SK-N-SH (cell line): ENCODE measurements around the gene HSPB9. TPM values are rescaled to one million over a fixed set of nuclear protein-coding genes. Genes with fewer than 3 reads are reported as not detected.

Experiments
- CTCF ChIA-PET: fragments of 300-600, 350-600 bp; formaldehyde crosslinking; extraction: SDS; loops from one replicate; lab custom pipeline; 2021; lab: Yijun Ruan, JAX
- POLR2A ChIA-PET: fragments of 350-600 bp; sonication (Branson Sonifier 250); formaldehyde crosslinking; extraction: SDS; loops from one replicate; lab custom pipeline; 2020; ENCODE audit warnings: antibody characterized with exemption, inconsistent platforms; lab: Yijun Ruan, JAX
- DNase-seq: peaks from one replicate; pipeline ENCODE4 v3.0.0; 2012
- H2AFZ ChIP-seq: fragments of 200-600 bp; sonication (generic); 2 replicates; pipeline ENCODE4 v1.8.1; 2016; ENCODE audit warnings: antibody characterized with exemption, mild to moderate bottlenecking, low read depth
- H3F3A ChIP-seq: fragments of 200-600 bp; sonication (generic); replicated peaks from 2 replicates; pipeline ENCODE3; 2016; ENCODE audit warnings: antibody characterized with exemption, mild to moderate bottlenecking; ENCODE audit not compliant: insufficient read depth
- H3K27ac ChIP-seq, 2 experiments: fragments of 200-500 bp in 1 of 2; fragments of 200-600 bp in 1 of 2; sonication (Bioruptor generic) in 1 of 2; sonication (generic), shearing (Covaris generic) in 1 of 2; 2 replicates each; pipeline versions ENCODE4 v1.5.1 to v1.6.1; 2014 to 2016; ENCODE audit warnings: low read depth in 2 of 2, inconsistent platforms in 1 of 2, low read length in 1 of 2, mild to moderate bottlenecking in 1 of 2, mixed read lengths in 1 of 2
- H3K27me3 ChIP-seq: fragments of 200-600 bp; sonication (generic), shearing (Covaris generic); 2 replicates; pipeline ENCODE4 v1.6.1; 2016; ENCODE audit warnings: mixed run types; ENCODE audit not compliant: insufficient read depth
- H3K36me3 ChIP-seq, 2 experiments: fragments of 200-500 bp in 1 of 2; fragments of 200-600 bp in 1 of 2; sonication (Bioruptor generic) in 1 of 2; sonication (generic) in 1 of 2; replicated peaks in 1 of 2; 2 replicates each; pipeline versions ENCODE3 to v1.5.1; 2014 to 2016; ENCODE audit warnings: low read length in 1 of 2, mild to moderate bottlenecking in 1 of 2; ENCODE audit not compliant: insufficient read depth in 2 of 2, control insufficient read depth in 1 of 2
- H3K4me1 ChIP-seq, 2 experiments: fragments of 200-500 bp in 1 of 2; fragments of 200-600 bp in 1 of 2; sonication (Bioruptor generic) in 1 of 2; sonication (generic), shearing (Covaris generic) in 1 of 2; 2 replicates each; pipeline versions ENCODE4 v1.5.1 to v1.6.1; 2014 to 2016; ENCODE audit warnings: low read depth in 1 of 2, low read length in 1 of 2, mixed run types in 1 of 2; ENCODE audit not compliant: insufficient read depth in 2 of 2, control insufficient read depth in 1 of 2
- H3K4me2 ChIP-seq: fragments of 200-600 bp; sonication (generic), shearing (Covaris generic); 2 replicates; pipeline ENCODE4 v1.6.1; 2017; ENCODE audit warnings: mixed run types
- H3K4me3 ChIP-seq, 2 experiments: fragments of 200-500 bp in 1 of 2; fragments of 200-600 bp in 1 of 2; sonication (Bioruptor generic) in 1 of 2; sonication (generic), shearing (Covaris generic) in 1 of 2; 2 replicates each; pipeline versions ENCODE4 v1.5.1 to v1.8.1; 2014 to 2016; ENCODE audit warnings: low read depth in 2 of 2, inconsistent platforms in 1 of 2, low read length in 1 of 2, mild to moderate bottlenecking in 1 of 2, mixed read lengths in 1 of 2, moderate library complexity in 1 of 2
- H3K79me2 ChIP-seq: fragments of 200-600 bp; sonication (generic); 2 replicates; pipeline ENCODE4 v1.8.1; 2017; ENCODE audit warnings: mild to moderate bottlenecking; ENCODE audit not compliant: insufficient read depth
- H3K9ac ChIP-seq: fragments of 200-600 bp; sonication (generic); 2 replicates; pipeline ENCODE4 v1.6.1; 2017; ENCODE audit warnings: mixed run types
- H3K9me2 ChIP-seq: fragments of 200-600 bp; sonication (generic); 2 replicates; pipeline ENCODE4 v1.6.1; 2017; ENCODE audit warnings: mixed run types
- H3K9me3 ChIP-seq: fragments of 200-600 bp; sonication (generic); 2 replicates; pipeline ENCODE4 v1.6.1; 2017; ENCODE audit warnings: mixed run types, mild to moderate bottlenecking, moderate library complexity
- H4K20me1 ChIP-seq: fragments of 200-600 bp; sonication (generic); 2 replicates; pipeline ENCODE4 v1.6.1; 2017; ENCODE audit warnings: mild to moderate bottlenecking, mixed run types; ENCODE audit not compliant: insufficient read depth
- CHD2 ChIP-seq: fragments of 150-350 bp; IDR thresholded peaks from 2 replicates; pipeline ENCODE4 v1.6.1; 2018; ENCODE audit warnings: low read length; ENCODE audit not compliant: partially characterized antibody
- EP300 ChIP-seq, 2 experiments: IDR thresholded peaks; 2 replicates each; pipeline versions ENCODE4 v1.4.0 to v1.6.1; 2012; ENCODE audit warnings: borderline replicate concordance in 1 of 2, low read depth in 1 of 2, low read length in 1 of 2
- FOSL2 ChIP-seq: IDR thresholded peaks from 2 replicates; pipeline ENCODE4 v1.4.0; 2012; ENCODE audit warnings: low read depth, mild to moderate bottlenecking, moderate library complexity, borderline replicate concordance
- FOXJ3 ChIP-seq: sonication (generic); formaldehyde crosslinking; IDR thresholded peaks from 2 replicates; pipeline ENCODE4 v1.5.1; 2020; ENCODE audit warnings: mild to moderate bottlenecking, missing genetic modification reagents
- FOXM1 ChIP-seq: IDR thresholded peaks from 2 replicates; pipeline ENCODE4 v1.4.0; 2012; ENCODE audit warnings: low read depth, mild to moderate bottlenecking
- GABPA ChIP-seq: IDR thresholded peaks from 2 replicates; pipeline ENCODE4 v1.4.0; 2012; ENCODE audit warnings: low read depth, mild to moderate bottlenecking
- GATA2 ChIP-seq: sonication (generic); formaldehyde crosslinking; IDR thresholded peaks from 2 replicates; pipeline ENCODE4 v1.5.0; 2020; ENCODE audit warnings: mild to moderate bottlenecking, missing genetic modification reagents
- IRF3 ChIP-seq: fragments of 150-350 bp; IDR thresholded peaks from 2 replicates; pipeline ENCODE4 v1.6.1; 2016; ENCODE audit warnings: mild to moderate bottlenecking, low read depth, low read length
- JUND ChIP-seq: IDR thresholded peaks from 2 replicates; pipeline ENCODE4 v1.4.0; 2012
- MEF2A ChIP-seq: IDR thresholded peaks from 2 replicates; pipeline ENCODE4 v1.4.0; 2012; ENCODE audit warnings: low read depth, borderline replicate concordance
- MXI1 ChIP-seq: IDR thresholded peaks from 2 replicates; pipeline ENCODE4 v1.6.1; 2012; ENCODE audit warnings: mild to moderate bottlenecking, low read depth, low read length, improper control_type of control experiment
- NFIC ChIP-seq: IDR thresholded peaks from 2 replicates; pipeline ENCODE4 v1.4.0; 2012; ENCODE audit warnings: borderline replicate concordance
- PBX3 ChIP-seq: IDR thresholded peaks from 2 replicates; pipeline ENCODE4; 2012
- RCOR1 ChIP-seq: fragments of 150-350 bp; IDR thresholded peaks from 2 replicates; pipeline ENCODE4 v1.6.1; 2017; ENCODE audit warnings: antibody characterized with exemption, low read length
- RFX5 ChIP-seq: IDR thresholded peaks from 2 replicates; pipeline ENCODE4 v1.6.1; 2012; ENCODE audit warnings: mild to moderate bottlenecking, improper control_type of control experiment, low read length
- RXRA ChIP-seq: IDR thresholded peaks from 2 replicates; pipeline ENCODE4 v1.4.0; 2012; ENCODE audit warnings: low read depth, mild to moderate bottlenecking, borderline replicate concordance
- SIN3A ChIP-seq: IDR thresholded peaks from 2 replicates; pipeline ENCODE4 v1.6.1; 2012; ENCODE audit warnings: low read depth, mild to moderate bottlenecking, low read length, moderate library complexity, borderline replicate concordance
- TAF1 ChIP-seq: IDR thresholded peaks from 2 replicates; pipeline ENCODE4 v1.6.1; 2012; ENCODE audit warnings: low read depth, mild to moderate bottlenecking, low read length, moderate library complexity, borderline replicate concordance
- USF1 ChIP-seq: IDR thresholded peaks from 2 replicates; pipeline ENCODE4 v1.4.0; 2012; ENCODE audit warnings: low read depth, borderline replicate concordance
- YY1 ChIP-seq: IDR thresholded peaks from 2 replicates; pipeline ENCODE4 v1.4.0; 2012; ENCODE audit warnings: low read depth, mild to moderate bottlenecking
- WGBS: methylation state at CpG from one replicate; pipeline ENCODE4 v1.1.6; 2017; ENCODE audit warnings: low lambda C conversion rate; 5-methylcytosine and 5-hydroxymethylcytosine counted together
- polyA plus RNA-seq, 3 experiments: library from polyadenylated mRNA; depleted of rRNA; stranded (reverse); fragments of >200 nt; gene quantifications; 2 replicates each; pipeline ENCODE4 v1.2.3, GENCODE V29; 2012

Gene HSPB9
- polyA plus RNA-seq, 1 of the 3 experiments (the other 2 are of a cell fraction): 0.05 TPM

- H3K9ac ChIP-seq: no peak overlapping the region
- H3K27ac ChIP-seq: no peak overlapping the region
- ChIA-PET CTCF (interaction anchor here (0.9 to 5.7 kb wide), 7 partner anchors 10 to 165 kb away, joined by 3 to 46 read pairs (median 6); no protein-coding TSS in a partner anchor), POLR2A (interaction anchor here (1.4 kb wide), 1 partner anchor 11 kb away, joined by 3 read pairs; no protein-coding TSS in a partner anchor)
- H3K9me2 ChIP-seq: no peaks in the 10 kb centered on the region
- H3K27me3 ChIP-seq: peaks cover 7% of the 10 kb centered on the region; the same call in 1 of the 2 replicates
- H3K79me2 ChIP-seq: no peaks in the 10 kb centered on the region
- DNase-seq: no peak
- TF ChIP-seq SIN3A (no peak), RCOR1 (no peak), USF1 (no peak), YY1 (no peak), FOXJ3 (CRISPR knock-in tag) (no peak), FOXM1 (no peak), GATA2 (CRISPR knock-in tag) (no peak), CHD2 (no peak), EP300 (IDR thresholded peaks at IDR 0.05; ENCODE audit: borderline replicate concordance in 1 of 2, low read depth in 1 of 2, low read length in 1 of 2) (no peak), MXI1 (no peak), FOSL2 (no peak), TAF1 (no peak), RXRA (no peak), GABPA (no peak), JUND (no peak), PBX3 (no peak), IRF3 (no peak), NFIC (no peak), RFX5 (no peak), MEF2A (no peak)
- no peak overlapping the region for H2AFZ ChIP-seq
- no peaks in the 10 kb centered on the region for H3K9me3 ChIP-seq
- no peaks in the 10 kb centered on the region for H3K4me1 ChIP-seq
- WGBS: 78% methylated on average over 8 of the region's 8 CpGs
- H4K20me1 ChIP-seq: no peaks in the 10 kb centered on the region
- no peaks in the 10 kb centered on the region for H3K36me3 ChIP-seq
- H3K4me3 ChIP-seq: no peak overlapping the region
- H3K4me2 ChIP-seq: no peak overlapping the region
- H3F3A ChIP-seq: no peaks in the 10 kb centered on the region
Observed at GRCh38 chr17:42090964-42091790, 31.4 kb upstream of the HSPB9 start.
